NK-92 (cell line): ENCODE data around the gene SH3RF1.

Source experiments
- DNase-seq: peaks from one replicate; lab custom pipeline; 2025; ENCODE audit not compliant: unreplicated experiment; lab: John Stamatoyannopoulos, UW

Gene SH3RF1

DNA sequence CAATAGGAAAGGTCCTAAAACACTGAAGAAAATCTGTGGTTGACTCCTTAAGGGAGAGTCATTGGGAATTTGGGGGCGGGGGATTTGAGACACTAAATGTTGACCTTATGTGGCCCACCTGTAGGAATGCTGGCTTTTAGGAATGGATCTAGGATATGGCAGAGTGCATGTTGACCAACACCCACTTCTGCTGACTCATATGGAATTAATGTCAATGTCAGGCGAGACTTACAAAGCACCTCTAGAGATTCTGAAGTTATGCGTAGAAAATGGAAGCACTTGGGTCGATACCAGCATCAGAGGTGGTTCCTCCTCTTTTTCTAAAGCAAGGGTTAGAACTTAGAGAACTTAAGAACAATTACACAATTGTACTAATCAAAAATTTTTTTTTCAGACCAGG, 160.1 kb downstream of the SH3RF1 start:
- DNase-seq: no peak

DNA sequence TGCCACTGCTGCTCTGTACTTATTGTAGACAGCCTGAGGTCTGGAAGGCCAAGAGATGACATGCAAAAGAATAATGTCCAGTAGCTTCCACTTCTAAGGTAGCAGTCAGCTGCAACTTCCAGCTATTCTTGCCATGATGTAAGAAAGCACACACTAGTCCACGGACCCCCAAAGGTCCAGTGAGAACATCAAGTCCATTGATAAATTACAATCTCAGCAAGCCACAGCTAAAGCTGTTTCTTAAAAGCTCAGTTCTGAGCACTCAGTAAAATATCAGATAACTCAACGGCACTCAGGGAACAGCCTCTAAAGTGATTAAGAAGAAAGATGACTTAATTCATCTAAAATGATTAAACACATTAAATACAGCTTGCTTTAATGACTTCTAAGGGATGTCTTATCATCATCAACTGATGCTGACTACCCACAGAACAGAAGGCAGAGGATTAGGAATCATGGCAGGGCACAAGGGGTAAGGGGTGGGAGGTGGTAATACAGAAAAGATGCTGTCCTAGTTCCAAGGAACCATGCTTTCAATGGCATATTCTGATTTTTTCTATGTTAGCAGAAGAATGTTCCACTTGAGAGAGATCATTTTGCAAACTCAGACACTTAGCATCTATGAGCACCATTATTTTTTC, 161.6 kb downstream of the SH3RF1 start:
- DNase-seq: no peak

DNA sequence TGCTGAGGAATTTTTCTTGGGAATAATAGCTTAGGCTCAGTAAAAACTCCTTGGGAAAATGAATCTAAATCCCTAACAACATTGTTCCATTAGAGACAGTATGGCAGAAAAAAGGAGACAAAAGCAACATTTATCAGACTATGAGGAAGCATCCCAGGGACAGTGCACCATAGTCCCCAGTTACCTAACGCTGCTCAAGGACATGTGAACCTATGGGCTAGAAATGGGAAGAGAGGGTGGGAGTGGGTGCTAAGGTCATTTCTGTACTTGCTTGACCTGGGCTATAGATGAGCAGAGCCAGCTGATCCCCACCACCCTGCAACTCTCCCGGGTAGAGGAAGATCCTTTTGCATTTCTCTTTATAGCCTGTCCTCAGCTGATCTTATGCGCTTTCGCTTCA, 162.5 kb downstream of the SH3RF1 start:
- no peak for DNase-seq

DNA sequence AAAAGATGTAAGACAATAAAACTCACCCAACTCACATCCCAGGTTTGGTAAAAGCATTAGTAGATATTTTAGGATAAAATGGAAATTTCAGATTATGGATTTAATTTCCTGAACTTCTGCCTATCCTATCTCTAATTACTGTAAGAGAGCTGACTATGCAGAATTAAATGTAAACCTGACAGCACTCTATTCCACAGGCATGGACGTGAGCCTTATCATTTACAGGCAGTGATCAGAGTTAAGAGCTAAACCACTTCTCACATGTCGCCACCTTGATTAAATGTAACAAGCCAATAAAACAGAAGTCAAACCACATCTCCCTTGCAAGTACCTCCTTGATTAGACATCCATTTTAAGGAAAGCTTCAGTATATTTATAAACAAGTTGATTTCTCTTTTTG, 163.2 kb downstream of the SH3RF1 start:
- DNase-seq: no peak

DNA sequence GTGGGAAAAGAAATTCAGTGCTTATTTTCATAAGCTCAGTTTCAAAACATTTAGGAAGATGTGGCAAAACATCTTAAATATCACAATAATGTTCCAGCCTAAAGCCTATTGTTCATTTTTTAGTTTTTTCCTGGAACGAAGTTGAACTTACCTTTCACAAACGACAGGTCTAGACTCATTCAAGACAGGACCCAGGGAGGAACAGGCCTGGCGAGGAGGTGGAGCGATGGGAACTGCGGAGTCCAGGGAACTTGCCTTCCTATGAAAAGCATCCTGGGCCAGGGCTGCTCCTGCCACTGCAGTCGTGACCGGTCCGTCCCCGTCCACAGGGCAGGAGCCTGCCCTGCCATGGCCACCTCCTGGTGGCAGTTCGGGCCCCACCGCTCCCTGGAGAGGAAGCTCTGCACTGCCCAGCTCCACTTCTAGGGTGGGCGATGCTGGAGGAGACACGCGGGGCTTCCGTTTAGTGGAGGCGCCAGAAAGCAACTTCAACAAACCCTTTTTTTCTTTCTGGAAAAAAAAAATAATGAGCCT, 164.0 kb downstream of the SH3RF1 start:
- no peak for DNase-seq

DNA sequence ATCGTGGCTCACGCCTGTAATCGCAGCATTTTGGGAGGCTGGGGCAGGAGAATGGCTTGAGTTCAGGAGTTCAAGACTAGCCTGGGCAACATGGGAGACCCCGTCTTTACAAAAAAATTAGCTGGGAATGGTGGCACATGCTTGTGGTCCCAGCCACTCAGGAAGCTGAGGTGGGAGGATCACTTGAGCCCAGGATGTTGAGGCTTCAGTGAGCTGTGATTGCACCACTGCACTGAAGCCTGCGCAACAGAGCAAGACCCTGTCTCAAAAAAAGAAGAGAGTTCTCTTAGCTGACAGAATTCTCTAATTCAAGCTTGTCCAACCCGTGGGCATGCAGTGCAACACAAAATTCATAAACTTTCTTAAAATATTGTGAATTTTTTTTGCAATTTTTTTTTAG, 165.1 kb downstream of the SH3RF1 start:
- no peak for DNase-seq

DNA sequence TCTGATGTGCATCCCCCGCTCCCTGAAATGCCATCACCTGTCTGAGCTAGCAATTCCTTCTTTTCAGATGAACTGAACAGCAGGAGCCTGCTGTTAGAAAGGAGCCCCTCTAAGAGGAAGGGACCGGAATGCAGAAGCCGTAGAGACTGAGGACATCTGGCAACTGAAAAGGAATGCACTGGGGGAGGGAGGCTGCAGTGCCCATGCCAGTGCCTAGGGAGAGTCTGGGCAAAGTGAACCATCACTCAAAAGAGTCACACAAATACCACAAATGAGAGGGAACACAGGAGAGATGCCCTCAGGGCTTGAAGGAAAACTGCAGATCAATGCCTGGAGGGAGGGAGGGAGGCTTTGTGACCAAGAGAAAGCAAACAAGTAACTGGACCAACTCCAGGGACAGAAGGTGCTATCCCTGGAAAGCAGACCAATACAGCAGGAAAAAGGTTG, 166.8 kb downstream of the SH3RF1 start:
- DNase-seq: no peak

DNA sequence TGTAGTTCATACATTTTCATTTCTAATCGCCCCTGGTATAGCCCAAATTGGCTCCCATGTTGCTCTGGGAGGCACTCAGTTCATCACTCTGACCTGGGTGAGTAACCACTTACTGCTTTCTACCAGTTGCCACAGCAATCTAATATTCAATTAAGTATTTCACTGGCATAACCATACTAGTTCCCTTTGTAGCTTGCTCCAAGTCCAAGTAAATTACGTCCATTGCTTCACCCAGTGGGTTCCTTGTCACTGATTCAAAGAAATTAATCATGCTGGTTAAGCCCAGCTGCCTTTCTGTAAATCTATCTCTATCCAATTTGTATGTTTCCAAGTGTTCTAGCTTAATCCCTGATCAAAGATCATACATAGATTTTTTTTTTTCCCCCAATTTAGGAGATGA, 168.7 kb downstream of the SH3RF1 start:
- DNase-seq: no peak

DNA sequence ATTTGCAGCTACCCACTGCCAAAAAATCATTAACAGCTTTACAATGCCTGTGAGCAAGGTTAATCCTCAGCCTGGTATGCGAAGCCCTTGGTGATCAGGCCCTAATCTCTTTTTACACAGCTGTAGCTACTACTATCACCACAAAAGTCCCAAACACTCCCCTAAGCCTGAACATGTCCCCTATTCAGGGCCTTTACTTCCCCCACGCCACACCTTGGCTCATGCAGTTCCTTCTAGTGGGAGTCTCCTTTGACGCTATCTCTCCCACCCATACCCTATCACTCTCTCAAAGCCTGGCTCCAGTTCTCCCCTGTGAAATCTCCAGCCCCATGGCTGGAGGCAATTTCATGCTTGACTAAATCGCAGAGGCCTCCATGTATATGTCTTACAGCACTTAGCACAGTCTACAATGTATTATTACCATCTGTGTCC, 170.1 kb downstream of the SH3RF1 start:
- no peak for DNase-seq

DNA sequence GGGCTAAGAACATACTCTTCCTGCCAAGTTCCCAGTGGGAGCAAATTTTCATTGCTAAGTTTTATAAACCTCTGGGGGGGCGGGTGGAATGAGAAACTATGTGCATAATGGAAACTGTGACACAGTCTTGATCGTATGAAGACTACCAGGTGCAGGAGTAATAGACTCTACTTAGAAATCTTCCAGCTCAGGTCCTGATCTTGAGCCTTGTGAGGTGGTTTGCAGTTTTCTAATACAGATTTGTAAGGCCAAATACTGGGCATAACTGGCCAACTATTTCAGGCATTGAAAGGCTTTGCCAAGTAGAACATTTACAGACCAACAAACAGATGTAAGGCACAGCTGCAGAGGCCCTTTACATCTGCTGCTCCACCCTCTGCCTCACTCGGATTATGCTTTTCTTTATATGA, 171.0 kb downstream of the SH3RF1 start:
- no peak for DNase-seq

DNA sequence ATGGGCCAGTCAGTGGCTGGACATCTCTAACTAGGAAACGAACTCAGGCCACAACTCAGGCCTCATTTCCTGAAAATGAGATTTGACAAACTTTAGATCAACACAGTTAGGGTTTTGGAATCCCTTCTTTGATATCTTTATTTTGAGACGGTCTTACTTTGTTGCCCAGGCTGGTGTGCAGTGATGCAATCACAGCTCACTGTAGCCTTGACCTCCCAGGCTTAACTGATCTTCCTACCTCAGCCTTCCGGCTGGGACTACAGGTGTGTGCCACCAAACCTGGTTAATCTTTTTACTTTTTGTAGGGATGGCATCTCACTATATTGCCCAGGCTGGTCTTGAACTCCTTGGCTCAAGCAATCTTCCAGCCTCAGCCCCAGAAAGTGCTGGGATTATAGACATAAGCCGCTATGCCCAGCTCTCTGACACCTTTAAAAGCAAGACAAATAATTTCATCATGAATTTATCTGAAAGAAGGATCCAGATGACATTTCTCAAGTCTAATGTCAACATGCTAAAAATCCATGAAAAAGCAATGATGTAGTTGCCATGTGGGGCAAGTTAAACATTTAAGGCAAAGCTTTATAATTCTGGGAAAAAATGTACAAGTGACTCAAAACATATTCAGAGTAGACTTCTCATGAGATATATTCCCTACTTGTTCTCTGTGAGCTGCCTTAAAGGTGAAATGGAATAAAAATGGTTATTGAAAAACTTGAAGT, 171.6 kb downstream of the SH3RF1 start:
- no peak for DNase-seq

DNA sequence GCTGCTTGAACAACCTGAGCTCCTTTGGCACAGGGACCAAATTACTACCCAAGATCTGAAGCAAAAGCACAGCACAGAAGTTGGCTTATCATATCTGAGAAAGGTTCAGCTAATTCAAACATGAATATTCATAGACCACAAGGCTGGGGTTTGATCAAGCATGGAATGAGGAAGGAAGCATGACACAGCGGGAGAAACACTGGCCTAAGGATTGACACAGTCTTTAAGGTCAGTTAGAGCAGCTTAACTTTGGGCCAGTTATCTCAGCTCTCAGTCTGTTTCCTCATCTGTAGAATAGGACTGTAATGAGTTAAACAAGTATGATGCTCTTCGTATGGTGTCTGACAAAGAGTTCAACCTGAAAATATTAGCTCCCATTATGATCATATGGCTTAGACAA, 172.2 kb downstream of the SH3RF1 start:
- DNase-seq: no peak

DNA sequence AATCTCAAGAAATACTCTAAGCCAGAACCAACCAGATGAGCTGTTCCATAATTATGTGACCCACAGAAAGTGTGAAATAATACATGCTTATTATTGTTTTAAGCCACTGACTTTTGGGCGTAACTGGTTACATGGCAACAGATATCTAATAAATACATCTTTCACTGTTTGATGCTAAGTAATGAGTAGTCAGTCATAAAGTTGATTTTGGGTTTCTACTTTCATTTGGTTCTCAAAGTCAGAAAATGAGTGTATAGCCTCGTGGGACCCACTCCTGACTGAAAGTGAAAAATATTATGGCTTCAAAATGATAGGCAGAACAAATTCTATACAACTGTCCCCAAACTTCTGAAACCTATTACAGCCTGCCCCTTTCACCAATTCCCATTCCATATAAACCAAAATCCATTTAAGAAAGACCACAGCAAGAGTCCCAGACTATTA, 172.7 kb downstream of the SH3RF1 start:
- no peak for DNase-seq

DNA sequence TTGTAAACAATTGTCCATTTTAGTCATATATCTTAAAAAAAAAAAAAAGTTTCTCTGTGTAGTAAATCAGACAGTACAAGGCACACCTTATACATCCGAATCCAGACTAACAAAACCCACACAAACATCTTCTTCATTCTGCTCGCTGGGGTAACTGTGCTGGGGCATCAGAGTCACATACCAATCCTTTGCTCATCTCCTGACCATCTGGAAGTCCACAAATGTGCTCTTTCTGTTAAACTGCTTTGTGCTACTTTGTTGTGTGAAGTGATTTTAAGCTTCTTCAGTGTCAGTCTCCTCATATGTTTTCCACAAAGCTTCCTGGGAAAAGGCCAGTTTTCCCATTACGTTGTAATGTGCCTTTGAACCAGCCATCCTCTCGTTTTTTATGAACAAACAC, 174.5 kb downstream of the SH3RF1 start:
- DNase-seq: no peak

DNA sequence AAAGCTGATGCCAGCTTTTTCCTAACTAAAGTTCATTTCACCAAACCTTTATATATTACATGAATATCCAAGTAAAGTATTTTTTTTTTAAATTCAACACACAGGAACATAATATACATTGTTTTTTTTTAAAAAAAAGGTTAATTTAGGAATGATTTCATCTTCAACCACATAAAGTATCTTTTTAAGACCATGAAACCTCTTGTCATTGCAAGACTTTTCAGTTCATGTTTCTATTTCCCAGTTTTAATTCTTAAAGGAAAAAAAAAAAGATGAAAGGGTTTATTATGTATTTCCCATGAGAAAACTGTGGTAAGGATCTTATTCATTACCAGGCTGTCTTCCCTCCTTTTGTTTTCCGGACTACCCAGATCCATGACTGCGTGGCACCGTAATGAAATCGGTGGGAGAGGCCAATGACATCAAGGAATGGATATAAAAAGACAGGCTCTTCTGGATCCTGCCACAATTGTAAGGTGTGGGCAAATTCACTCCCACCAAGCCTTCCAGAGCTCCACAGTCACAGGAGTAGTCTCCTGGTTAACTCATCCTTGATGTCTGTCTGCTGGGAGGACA, 176.0 kb downstream of the SH3RF1 start:
- no peak for DNase-seq

DNA sequence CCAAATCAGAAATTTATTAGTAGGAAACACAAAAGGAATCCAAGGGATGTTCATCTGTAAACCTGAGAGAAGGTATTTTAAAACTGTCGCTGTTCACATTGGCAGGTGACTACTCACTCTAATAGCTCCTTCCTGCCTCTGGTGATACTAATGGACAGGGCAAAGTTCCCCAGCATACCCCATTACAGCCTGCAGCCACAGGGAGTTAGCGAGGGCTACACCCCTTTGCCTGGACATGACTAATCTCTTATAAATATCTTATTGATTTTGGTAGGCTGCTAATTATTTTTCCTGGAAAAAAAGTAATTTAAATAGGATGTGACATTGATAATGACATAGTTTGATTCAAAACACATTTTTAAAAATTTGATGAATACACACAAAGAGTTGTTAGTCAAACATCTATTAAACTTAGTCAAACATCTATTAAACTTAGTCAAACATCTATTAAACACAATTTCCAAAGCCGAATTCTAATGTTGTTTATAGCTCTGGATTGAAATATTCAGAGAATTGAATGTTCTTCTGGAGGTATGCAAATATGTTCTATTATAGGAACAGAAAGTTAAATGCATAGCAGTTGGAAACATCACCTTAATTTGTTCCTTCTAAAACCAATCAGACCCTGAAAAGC, 177.8 kb downstream of the SH3RF1 start:
- DNase-seq: no peak

DNA sequence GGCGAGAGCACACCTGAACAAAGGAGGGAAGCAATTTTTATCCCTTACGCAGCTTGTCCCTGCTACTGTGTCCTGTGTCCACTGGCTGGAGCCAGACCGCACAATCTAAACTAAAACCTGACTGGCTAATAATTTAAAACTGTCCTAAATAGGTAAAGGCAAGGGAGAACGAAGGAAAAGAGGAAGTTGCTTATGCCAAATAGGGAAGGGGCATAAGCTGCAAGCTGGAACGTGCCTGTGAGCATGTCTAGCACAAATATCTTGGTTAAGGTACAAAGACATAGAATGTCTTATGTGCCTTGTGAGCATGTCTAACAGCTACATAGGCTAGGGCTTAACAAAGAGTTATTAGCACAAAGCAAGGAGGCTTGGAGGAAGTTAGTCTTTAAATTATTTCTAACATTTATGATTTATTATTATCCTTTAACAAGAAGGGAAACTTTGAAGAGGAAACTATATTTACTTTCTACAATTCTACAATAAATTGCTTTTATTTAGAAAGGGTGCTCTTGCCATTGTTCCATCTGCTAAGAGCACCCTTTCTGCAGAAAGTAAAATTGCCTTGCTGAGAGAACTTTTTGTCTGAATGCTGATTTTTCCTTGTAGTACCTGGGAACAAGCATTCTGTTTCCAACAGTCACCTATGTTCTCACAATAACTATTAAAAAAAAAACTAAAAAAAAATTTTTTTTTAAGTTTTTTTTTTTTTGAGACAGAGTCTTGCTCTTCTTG, 180.1 kb downstream of the SH3RF1 start:
- no peak for DNase-seq

DNA sequence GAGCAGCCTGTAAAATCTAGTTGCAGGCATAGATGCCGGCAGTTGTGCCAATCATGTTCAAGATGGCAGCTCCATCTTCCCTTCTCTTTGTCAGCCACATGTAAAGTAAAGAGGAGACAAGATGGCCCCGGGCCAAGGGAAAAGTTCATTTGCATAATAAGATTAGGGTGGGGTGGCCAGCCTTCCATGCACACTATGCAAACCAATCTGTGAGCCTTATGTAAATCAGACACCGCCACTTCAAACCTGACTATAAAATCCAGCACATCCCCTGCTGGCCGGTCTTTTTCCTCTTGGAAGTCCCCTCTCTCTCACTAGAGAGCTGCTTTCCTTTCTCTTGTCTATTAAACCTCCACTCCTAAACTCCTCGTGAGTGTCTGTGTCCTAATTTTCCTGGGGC, 181.8 kb downstream of the SH3RF1 start:
- DNase-seq: no peak

DNA sequence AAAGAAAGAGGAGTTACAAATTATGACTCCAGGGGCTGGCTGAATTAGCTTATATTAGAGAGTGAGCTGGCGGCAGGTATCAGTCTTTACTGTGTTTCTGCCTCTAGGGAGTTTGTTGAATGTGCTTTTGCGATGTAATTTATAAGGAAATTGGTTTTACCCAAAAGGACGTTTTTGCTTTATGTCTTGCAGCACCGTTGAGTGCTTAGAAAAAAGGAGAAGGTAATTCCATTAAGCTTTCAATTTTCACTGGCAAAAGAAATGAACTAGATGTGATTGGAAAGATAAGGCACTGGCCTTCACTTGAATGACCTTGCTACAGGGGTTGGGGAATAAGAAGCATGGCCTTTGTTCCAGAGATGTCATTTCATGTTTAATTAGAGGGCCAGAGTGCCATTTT, 185.8 kb downstream of the SH3RF1 start:
- DNase-seq: no peak

DNA sequence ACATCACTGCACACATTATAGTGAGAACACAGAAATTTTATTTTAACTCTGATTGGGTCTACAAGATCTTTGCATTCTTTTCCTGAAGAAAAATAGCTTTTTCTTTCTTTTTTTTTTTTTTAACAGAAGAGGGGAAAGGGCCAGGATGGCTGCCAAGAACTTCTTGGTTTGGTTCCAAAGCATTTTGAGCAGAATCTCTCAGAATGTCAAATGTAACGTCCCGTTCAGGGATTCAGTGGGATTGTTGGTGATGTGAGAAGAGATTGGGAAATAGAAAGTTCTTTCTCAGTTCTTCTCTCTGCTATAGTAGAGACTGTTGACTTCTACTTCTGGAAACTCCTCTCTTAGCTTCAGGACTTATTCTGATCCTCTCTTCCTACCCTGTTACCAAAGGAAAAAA, 189.8 kb downstream of the SH3RF1 start:
- DNase-seq: no peak
